GM12878 (cell line): ENCODE results near the gene ZNF710. TPM values are rescaled to one million over a fixed set of nuclear protein-coding genes. Genes with fewer than 3 reads are reported as not detected.

Experiments used
- ATAC-seq: fragments of 200-7000 bp; cut with Tn5 transposase; 3 replicates; pipeline ENCODE4 v1.9.1; 2020; ENCODE audit warnings: mild to moderate bottlenecking, moderate library complexity
- BruUV-seq: library from RNA; stranded (reverse); fragments of 400-500 nt; replicated peaks from 2 replicates; lab custom pipeline; 2021; lab: Mats Ljungman, UMichigan
- CTCF ChIA-PET: fragments of 300-600 bp; sonication (Branson Sonifier 250); formaldehyde crosslinking; extraction: SDS; loops from one replicate; lab custom pipeline; 2021; ENCODE audit warnings: inconsistent platforms; lab: Yijun Ruan, JAX
- POLR2A ChIA-PET: fragments of 350-600 bp; formaldehyde crosslinking; extraction: SDS; loops from one replicate; lab custom pipeline; 2021; ENCODE audit warnings: inconsistent platforms; lab: Charles Lee
- RAD21 ChIA-PET: fragments of 300-600 bp; sonication (Branson Sonifier 250); formaldehyde crosslinking; loops from one replicate; lab custom pipeline; 2023; ENCODE audit warnings: antibody characterized with exemption; ENCODE audit not compliant: unreplicated experiment; lab: Charles Lee
- SMC1A ChIA-PET: fragments of 300-600 bp; sonication (Branson Sonifier 250); formaldehyde crosslinking; loops from one replicate; lab custom pipeline; 2023; ENCODE audit not compliant: unreplicated experiment, uncharacterized antibody; lab: Charles Lee
- DNase-seq: peaks from one replicate; pipeline ENCODE4 v3.0.0-alpha.2; 2011; ENCODE audit warnings: low read depth, low spot score
- FAIRE-seq: peaks from 3 replicates; lab custom pipeline; 2011; peaks lifted over from hg19 to GRCh38; lab: Jason Lieb, UNC
- H2AFZ ChIP-seq: 2 replicates; pipeline ENCODE4 v1.6.0; 2011; ENCODE audit warnings: low read depth, low read length, control low read depth; ENCODE audit not compliant: control insufficient read depth
- H3K27ac ChIP-seq: 2 replicates; pipeline ENCODE4 v1.5.1; 2011; ENCODE audit warnings: control low read depth; ENCODE audit not compliant: control insufficient read depth, insufficient read depth
- H3K27me3 ChIP-seq, 2 experiments: replicated peaks in 1 of 2; 2 replicates each; pipeline versions ENCODE4 v1.6.0 to v1.6.1; 2011; ENCODE audit warnings: low read length in 1 of 2; ENCODE audit not compliant: control insufficient read depth in 2 of 2, insufficient read depth in 2 of 2
- H3K36me3 ChIP-seq, 2 experiments: 2 replicates each; pipeline ENCODE4 v1.5.1; 2011; ENCODE audit warnings: low read length in 1 of 2; ENCODE audit not compliant: control insufficient read depth in 2 of 2, insufficient read depth in 2 of 2
- H3K4me1 ChIP-seq: 2 replicates; pipeline ENCODE4 v1.6.1; 2011; ENCODE audit warnings: mild to moderate bottlenecking, low read length, moderate library complexity, mixed read lengths; ENCODE audit not compliant: control insufficient read depth, insufficient read depth
- H3K4me2 ChIP-seq: 2 replicates; pipeline ENCODE4 v1.6.0; 2011; ENCODE audit warnings: control low read depth; ENCODE audit not compliant: control insufficient read depth, insufficient read depth
- H3K4me3 ChIP-seq: fragments of 200-600 bp; sonication (generic); 2 replicates; pipeline ENCODE4 v1.5.1; 2016
- H3K79me2 ChIP-seq: 2 replicates; pipeline ENCODE4 v1.6.0; 2011; ENCODE audit warnings: low read length; ENCODE audit not compliant: control insufficient read depth, insufficient read depth
- H3K9ac ChIP-seq: 2 replicates; pipeline ENCODE4 v1.8.0; 2011; ENCODE audit warnings: low read length, control low read depth, mixed read lengths; ENCODE audit not compliant: control insufficient read depth, insufficient read depth
- H3K9me3 ChIP-seq: replicated peaks from 3 replicates; pipeline ENCODE4 v1.5.1; 2011; ENCODE audit warnings: mild to moderate bottlenecking, low read length; ENCODE audit not compliant: control insufficient read depth, insufficient read depth
- H4K20me1 ChIP-seq: 2 replicates; pipeline ENCODE4 v1.6.0; 2011; ENCODE audit not compliant: control insufficient read depth, insufficient read depth
- CEBPB ChIP-seq, 2 experiments: fragments of 150-350 bp in 1 of 2; IDR thresholded peaks; 2 replicates each; pipeline ENCODE4 v1.6.1; 2012 to 2014; ENCODE audit warnings: low read depth in 2 of 2, low read length in 2 of 2, borderline replicate concordance in 1 of 2, inconsistent platforms in 1 of 2
- CEBPZ ChIP-seq: fragments of 150-350 bp; IDR thresholded peaks from 2 replicates; pipeline ENCODE4 v1.6.1; 2016; ENCODE audit warnings: low read depth, low read length
- CHD4 ChIP-seq: fragments of 200-600 bp; sonication (generic); IDR thresholded peaks from 2 replicates; pipeline ENCODE4 v1.6.1; 2016; ENCODE audit warnings: mild to moderate bottlenecking
- CREM ChIP-seq: IDR thresholded peaks from 2 replicates; pipeline ENCODE4 v1.6.1; 2014; ENCODE audit warnings: antibody characterized with exemption, low read depth
- E4F1 ChIP-seq: fragments of 450-650 bp; IDR thresholded peaks from 2 replicates; pipeline ENCODE4 v1.6.1; 2018; ENCODE audit warnings: borderline replicate concordance, mild to moderate bottlenecking; ENCODE audit not compliant: partially characterized antibody
- ETV6 ChIP-seq, 2 experiments: fragments of 450-650 bp in 1 of 2; IDR thresholded peaks in 1 of 2; conservative IDR thresholded peaks in 1 of 2; 2 replicates each; pipeline ENCODE4 v1.6.1; 2014; ENCODE audit warnings: antibody characterized with exemption in 1 of 2, borderline replicate concordance in 1 of 2, low read depth in 1 of 2, mild to moderate bottlenecking in 1 of 2, moderate library complexity in 1 of 2
- RB1 ChIP-seq: fragments of 450-650 bp; formaldehyde crosslinking; IDR thresholded peaks from 2 replicates; pipeline ENCODE4 v1.6.1; 2017; ENCODE audit warnings: mild to moderate bottlenecking, borderline replicate concordance
- RELA ChIP-seq: fragments of 450-650 bp; IDR thresholded peaks from 2 replicates; pipeline ENCODE4 v1.8.0; 2014; ENCODE audit warnings: borderline replicate concordance; ENCODE audit not compliant: partially characterized antibody
- SREBF1 ChIP-seq: IDR thresholded peaks from 2 replicates; pipeline ENCODE4 v1.6.1; 2012; ENCODE audit warnings: mild to moderate bottlenecking, low read length
- STAT3 ChIP-seq: IDR thresholded peaks from 2 replicates; pipeline ENCODE4 v1.6.1; 2011; ENCODE audit warnings: low read depth, low read length, improper control_type of control experiment
- WRNIP1 ChIP-seq: IDR thresholded peaks from 2 replicates; pipeline ENCODE4 v1.6.1; 2011; ENCODE audit warnings: low read depth, low read length, improper control_type of control experiment, borderline replicate concordance
- YY1 ChIP-seq: IDR thresholded peaks from 2 replicates; pipeline ENCODE4 v1.6.1; 2011; ENCODE audit warnings: low read depth, mild to moderate bottlenecking, low read length
- ZBTB11 ChIP-seq: fragments of 450-650 bp; formaldehyde crosslinking; IDR thresholded peaks from 2 replicates; pipeline ENCODE4 v1.5.0; 2022; ENCODE audit warnings: mild to moderate bottlenecking, missing genetic modification characterization
- ZNF207 ChIP-seq: fragments of 450-650 bp; IDR thresholded peaks from 2 replicates; pipeline ENCODE4 v1.6.1; 2014; ENCODE audit warnings: antibody characterized with exemption, mild to moderate bottlenecking, borderline replicate concordance
- WGBS: methylation state at CpG from one replicate; pipeline ENCODE4 v1.1.6; 2016; ENCODE audit warnings: low lambda C conversion rate; ENCODE audit not compliant: insufficient replicate concordance, insufficient coverage; ENCODE audit errors: missing lambda C conversion rate; 5-methylcytosine and 5-hydroxymethylcytosine counted together
- in situ Hi-C: fragments of 300-500 bp; cut with MboI; formaldehyde crosslinking; loops from 9 replicates; pipeline ENCODE4 v1.14.3; 2018; ENCODE audit warnings: mixed read lengths
- intact Hi-C: fragments of 100-400 bp; cut with micrococcal nuclease; formaldehyde crosslinking; loops from one replicate; pipeline ENCODE4 v1.14.2; 2022; ENCODE audit not compliant: unreplicated experiment
- polyA plus RNA-seq, 11 experiments: library from polyadenylated mRNA; depleted of rRNA in 4 of 11; unstranded in 6 of 11; stranded (reverse) in 5 of 11; fragments of >200 nt; fragmentation: Nextera tagmentation in 4 of 11; fragmentation: Illumina TruSeq in 1 of 11; extraction: Ambion mirVana in 4 of 11; extraction: Trizol in 1 of 11; gene quantifications; 1 replicate in 1 of 11; 2 replicates in 10 of 11; pipeline versions ENCODE4 v1.2.1 to v1.2.3, GENCODE V29; 2011 to 2016; ENCODE audit warnings: inconsistent platforms in 2 of 11, missing spikeins in 2 of 11, low read depth in 1 of 11
- total RNA-seq, 4 experiments: library from RNA; depleted of rRNA in 3 of 4; stranded (reverse); fragments of >200 nt in 3 of 4; fragmentation: Illumina TruSeq in 1 of 4; extraction: Trizol in 1 of 4; gene quantifications; 2 replicates each; pipeline versions ENCODE4 v1.2.1 to v1.2.3, GENCODE V29; 2013 to 2021

Gene ZNF710
- total and polyA plus RNA-seq, 10 of the 15 experiments (the other 5 are each of a cell fraction or from before 2014, with no cell fraction given): 1.4 to 43.5 (median 9.8) TPM

- DNase-seq (no peak), FAIRE-seq (no peak), ATAC-seq (no peak)
- Histone ChIP-seq H2AFZ (no peak overlapping the region), H3K36me3 (no peaks in the 10 kb centered on the region), H3K9ac (no peak overlapping the region), H3K27ac (no peak overlapping the region), H3K4me2 (no peak overlapping the region), H4K20me1 (no peaks in the 10 kb centered on the region), H3K79me2 (no peaks in the 10 kb centered on the region), H3K4me1 (peaks cover 3% of the 10 kb centered on the region; the same call in 1 of the 2 replicates), H3K4me3 (no peak overlapping the region), H3K9me3 (no peaks in the 10 kb centered on the region), H3K27me3 (no peaks in the 10 kb centered on the region)
- ChIA-PET RAD21 (no interaction called here), POLR2A (interaction anchor here (0.6 kb wide), 1 partner anchor 14 kb away, joined by 6 read pairs; no protein-coding TSS in a partner anchor), SMC1A (interaction anchor here (0.7 kb wide), 1 partner anchor 218 kb away, joined by 5 read pairs; no protein-coding TSS in a partner anchor), CTCF (no interaction called here)
- intact Hi-C loops (no loop called here), in situ Hi-C loops (no loop called here)
- no TSS peak for BruUV-seq
- WGBS: 56% methylated on average over 10 of the region's 10 CpGs
- TF ChIP-seq ZBTB11 (CRISPR knock-in tag) (no peak), CREM (no peak), STAT3 (no peak), ZNF207 (no peak), CHD4 (no peak), RELA (no peak), CEBPB (IDR thresholded peaks at IDR 0.05; ENCODE audit: borderline replicate concordance in 1 of 2, low read depth in 2 of 2, low read length in 2 of 2) (no peak), RB1 (no peak), SREBF1 (no peak), YY1 (no peak), ETV6 (conservative IDR thresholded peaks at IDR 0.05 in 1 of 2, IDR thresholded peaks at IDR 0.05 in 1 of 2; ENCODE audit: borderline replicate concordance in 1 of 2, low read depth in 1 of 2) (no peak), E4F1 (no peak), WRNIP1 (no peak), CEBPZ (no peak)
Measured at GRCh38 chr15:90126596-90127435, 125.7 kb downstream of the ZNF710 start.
